Activated CD4-positive, alpha-beta T cell treated with anti-CD3 and anti-CD28 coated beads for 24 hours (primary cell): ENCODE measurements around the gene WNT11.
A peak's percentile ranks its signal among the peaks of the same experiment; 100 is the strongest.

Experiments
- DNase-seq, 2 donors: peaks; one replicate each; pipeline ENCODE4 v3.0.0-alpha.2; 2020; ENCODE audit warnings: low read depth in 2 of 2

Gene WNT11

DNA sequence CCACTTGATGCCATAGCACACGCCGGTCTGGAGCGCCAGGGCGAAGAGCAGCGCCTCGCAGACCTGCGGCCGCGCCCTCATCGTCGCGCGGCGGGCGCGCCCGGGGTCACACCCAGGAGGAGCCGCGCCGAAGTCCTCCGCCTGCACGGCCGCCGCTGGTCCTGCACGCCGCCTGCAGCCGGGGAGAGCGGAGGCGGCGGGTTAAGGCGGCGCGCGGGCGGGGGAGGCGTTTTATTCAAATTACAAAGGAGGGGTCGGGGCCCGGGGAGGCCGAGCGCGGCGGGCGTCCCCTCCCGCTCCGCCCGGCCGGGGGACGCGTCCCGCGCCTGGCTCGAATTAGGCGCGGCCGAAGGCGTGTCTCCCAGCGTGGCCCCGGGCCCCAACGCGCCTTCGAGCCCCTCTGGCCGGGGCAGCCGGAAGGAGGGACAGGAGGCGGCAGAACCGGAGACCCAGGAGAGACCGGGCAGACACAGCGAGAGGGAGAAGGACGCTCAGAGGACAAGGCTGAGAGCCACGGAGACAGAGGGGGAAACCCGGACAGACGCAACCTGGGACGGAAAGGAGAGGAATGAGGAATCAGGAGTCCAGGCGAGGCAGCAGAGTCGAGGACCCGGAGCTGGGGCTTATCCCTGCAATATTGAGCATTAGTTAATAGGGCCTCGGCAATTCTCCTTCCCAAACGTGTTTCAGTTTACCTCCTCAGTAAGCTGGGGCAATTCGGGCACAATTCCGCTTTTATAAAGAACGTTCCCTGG is at the start of gene WNT11:
Gene WNT11, minus strand, starts transcription at position 176 of the 755 bp plus-strand sequence. Its CDS starts 95 bp downstream, at position 81.
- peak in 1 of 2 donors; percentile 15 for DNase-seq

DNA sequence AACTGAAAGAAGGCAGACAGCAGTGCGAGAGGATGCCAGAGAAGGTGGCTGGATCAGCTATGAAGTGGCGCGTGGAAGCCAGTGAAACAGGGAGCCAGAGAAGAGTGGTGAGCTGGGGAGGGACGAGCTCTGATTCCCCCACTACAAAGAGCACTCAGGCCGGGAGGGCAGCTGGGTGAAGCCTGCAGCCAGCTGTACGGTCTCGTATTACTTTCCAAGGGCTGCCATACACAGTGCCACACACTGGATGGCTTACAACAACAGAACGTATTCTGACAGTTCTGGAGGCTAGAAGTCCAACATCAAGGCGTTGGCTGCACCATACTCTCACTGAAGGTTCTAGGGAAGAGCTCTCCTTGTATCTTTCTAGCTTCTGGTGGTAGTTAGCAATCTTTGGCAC is 47.1 kb upstream of the WNT11 start:
- DNase-seq: no peak

DNA sequence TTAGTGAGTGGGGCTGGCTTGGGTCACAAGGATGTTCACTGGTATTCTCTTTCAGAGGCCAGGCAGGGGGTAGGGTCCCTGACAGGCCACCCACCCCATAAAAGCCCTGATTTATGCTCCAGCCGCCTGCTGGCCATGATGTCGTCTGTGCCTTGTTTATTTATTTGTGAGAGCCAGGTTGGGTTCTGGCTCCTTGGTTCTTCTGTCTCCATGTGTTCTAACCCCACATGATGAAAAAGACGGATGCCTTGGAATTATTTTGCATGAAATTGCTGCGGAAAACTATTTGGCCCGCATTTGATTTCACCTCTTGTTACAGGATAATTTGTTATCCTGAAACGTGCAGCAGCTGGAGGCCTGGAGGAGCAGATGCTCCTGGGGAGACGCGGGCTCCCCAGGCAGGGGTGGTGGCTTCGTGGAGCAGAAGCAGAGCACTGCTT is 46.3 kb upstream of the WNT11 start:
- no peak for DNase-seq

DNA sequence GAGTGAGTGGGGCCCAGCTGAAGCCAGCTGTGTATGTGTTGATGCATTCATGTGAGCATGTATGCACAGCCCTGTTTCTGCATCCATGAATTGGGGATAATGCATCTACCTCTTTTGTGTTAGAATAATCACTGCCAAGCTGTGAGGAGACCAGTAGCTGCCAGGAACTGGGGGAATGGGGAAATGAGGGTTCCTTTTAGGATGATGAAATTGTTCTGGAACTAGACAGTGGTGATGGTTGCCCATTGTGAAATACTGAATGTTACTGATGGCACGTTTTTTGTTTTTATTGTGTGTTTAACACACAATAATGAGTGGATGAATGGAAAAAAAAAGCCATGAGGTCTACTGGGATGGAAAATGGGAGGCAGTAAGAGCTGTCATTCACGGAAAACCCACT is 45.3 kb upstream of the WNT11 start:
- DNase-seq: no peak

DNA sequence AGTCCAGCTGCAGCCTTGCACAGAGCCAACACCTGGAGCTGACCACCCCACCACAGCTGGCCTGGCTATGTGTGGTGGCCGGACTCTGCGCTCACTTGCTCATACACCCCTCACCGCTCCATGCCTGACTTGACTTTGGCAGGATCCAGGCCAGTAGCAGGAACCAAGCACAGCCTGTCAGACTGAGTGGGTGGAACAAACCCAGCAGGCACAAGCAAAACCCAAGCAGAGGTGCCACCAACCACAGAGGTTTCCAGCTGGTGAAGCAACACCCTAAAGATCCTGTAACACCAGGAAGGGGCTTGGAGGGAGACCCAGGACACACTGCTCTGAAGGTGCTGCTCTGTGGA is 44.9 kb upstream of the WNT11 start:
- DNase-seq: no peak

DNA sequence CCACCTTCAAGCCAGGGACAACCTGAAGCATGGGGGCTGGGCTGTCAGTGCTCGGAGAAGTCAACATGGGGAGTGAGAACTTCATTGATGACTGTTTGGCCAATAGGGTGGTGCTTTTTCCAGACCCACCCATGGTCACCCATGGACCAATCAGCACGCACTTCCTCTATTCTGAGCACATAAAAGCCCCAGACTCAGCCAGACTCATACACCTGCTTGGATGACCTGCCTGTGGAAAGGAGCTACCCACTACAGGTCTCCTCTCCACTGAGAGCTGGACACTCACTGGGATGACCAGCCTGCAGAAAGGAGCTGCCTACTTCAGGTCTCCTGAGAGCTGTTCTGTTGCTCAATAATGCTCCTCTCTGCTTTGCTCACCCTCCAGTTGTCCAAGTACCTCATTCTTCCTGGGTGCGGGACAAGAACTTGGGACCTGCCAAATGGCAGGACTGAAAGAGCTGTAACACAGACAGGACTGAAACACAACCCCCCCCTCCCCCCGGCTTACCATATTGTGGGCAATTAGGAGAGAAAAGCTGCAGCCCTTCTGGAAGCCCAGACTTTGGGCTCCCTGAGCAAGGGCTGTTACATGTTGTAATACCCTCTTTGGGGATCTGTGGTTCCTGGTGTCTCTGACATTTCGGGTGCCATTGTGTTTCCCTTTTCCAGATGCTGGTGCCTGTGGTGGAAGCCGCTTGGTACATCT is 44.4 kb upstream of the WNT11 start:
- DNase-seq: no peak

DNA sequence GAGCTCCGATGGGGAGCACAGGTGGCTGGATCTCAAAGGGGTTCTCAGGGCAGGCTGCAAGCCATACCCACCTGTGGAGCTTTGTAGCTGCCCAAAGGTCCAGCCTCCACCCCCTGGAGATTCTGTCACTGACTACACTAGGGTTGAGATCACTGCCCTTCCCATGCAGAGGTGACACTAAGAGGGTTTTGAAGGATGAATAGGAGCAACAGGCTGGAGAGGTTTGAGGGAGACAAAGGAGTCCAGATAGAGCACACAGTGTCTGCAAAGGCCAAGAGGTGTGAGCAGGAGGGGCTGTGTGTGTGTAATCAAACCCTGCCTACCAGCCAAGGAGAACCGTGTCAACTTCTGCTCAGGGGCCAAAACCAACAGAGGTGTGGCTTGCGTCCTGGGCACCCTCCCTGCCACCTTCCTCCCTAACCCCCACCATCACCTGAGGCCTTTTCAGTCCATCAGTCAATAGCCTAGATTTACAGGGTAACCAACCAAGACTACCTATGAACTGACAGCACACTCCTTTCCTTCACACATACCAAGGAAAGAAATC is 43.0 kb upstream of the WNT11 start:
- DNase-seq: no peak

DNA sequence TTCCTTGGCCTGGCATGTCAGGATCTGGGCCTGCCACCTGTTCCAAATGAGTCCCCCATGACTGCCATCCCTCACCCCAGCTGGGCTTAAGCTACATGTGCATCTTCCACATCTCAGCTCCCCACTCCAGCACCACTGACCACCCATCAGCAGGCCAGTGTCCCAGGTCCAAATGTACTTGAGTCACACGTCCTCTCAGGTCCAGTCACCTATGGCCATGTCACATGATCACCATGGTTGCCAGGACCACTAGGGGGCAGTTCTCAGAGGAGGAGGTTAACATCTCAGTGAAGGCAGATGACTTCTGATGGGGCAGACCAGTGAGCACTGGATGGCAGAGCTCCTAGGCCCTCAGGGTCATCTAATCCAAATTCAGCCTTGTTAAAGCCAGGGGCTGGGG is 41.9 kb upstream of the WNT11 start:
- DNase-seq: no peak

DNA sequence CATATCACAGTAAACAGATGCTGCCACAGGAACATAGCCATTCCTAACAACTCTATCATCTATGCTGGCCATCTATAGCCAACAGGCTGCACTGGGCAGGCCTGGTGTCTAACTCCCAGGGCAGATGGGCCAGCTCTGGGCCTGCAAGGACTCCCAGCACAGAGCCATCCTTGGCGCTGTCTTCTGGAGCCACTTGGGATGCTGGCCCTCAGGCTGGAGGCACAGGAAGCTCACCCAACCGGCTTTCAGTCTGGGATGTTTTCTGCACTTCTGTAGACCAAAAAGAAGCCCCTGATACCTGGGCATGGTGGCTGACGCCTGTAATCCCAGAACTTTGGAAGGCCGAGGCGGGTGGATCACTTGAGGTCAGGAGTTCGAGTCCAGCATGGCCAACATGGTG is 40.8 kb upstream of the WNT11 start:
- no peak for DNase-seq

DNA sequence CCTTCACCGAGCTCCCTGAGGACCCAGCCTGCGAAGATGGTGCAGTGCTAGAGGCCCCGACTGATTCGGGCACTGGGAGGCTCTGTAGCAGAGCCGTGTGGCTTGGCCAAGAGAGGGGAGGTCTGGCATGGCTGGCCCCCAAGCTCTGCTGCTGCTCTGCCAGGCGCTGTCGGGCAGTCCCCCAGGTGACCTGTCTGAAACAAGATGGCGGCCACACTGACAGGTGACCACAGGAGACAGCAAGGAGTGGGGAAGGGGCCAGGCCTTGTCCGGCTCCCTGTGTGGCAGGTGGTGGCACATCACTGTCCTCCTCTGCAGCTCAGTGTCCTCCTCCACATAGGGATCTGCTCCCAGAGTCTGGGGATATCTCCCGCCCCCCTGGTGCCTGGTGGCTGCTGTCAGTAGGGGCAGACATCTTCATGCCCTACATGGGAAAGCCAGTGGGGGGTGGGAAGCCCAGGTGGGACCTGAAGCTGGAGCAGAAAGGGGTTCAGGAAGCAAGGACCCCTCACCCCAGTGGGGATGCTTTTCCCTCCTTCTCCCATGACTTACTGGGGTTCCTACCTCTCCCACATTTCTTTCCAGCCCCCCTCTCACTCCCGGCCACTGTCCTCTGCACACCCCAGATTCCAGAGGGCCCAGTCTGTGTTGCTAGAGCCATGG is 40.1 kb upstream of the WNT11 start:
- DNase-seq: no peak

DNA sequence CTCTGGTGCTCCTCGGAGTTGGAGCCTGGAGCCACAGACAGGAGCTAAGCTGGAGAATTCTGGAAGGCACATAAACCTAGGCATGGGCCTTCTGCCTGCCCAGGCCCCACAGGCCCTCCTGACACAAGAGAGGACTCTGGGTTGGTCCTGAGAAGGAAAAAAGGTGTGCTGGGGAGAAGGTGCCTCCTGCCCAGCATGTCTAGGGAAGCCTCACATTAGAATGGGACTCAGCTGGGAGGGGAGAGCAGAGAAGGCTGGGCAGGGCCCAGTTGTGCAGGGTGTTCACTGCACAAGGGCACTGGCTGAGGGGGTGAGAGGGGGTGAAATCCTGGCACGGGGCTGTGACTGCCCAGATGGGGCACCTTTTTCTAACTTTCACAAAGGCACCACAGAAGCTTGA is 39.4 kb upstream of the WNT11 start:
- no peak for DNase-seq

DNA sequence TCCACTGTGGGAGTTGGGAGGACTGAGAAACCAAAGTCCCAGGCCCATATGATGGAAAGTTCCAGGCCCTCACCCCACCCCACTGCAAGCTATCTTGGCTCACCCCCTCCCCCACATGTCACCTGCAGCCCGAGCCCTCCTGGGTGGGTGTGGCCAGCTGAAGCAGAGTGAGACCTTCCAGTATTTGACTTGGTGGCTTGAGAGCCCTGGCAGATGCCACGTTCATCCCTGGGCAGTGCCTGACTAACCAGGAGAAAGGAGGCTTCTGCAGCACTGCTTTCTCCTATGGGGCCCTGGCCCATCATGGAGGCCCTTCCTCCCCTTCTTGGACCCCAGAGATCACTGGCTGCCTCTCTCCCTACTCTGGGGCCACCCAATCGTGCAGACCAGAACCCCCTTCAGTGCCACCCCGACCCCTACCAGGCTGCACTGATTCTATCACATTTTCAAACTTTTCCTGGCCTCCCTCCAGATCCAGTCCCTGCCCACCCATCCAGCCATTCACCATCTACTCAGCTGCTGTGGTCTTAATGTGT is 38.1 kb upstream of the WNT11 start:
- DNase-seq: no peak

DNA sequence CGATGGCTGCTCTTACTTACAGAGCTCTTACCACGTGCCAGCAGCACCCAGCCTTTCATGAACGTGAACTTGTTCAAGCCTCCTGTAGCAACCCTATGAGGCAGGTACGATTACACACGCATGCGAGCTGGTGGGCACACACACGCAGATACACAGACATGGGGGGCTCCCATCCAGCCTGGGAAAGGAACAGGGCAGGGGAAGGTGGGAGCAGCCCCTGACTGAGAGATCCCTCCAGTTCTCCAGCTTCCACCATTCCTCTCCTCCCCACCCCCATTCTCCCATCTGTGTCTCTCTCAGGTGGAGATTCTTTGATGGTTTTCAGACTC is 37.6 kb upstream of the WNT11 start:
- DNase-seq: no peak

DNA sequence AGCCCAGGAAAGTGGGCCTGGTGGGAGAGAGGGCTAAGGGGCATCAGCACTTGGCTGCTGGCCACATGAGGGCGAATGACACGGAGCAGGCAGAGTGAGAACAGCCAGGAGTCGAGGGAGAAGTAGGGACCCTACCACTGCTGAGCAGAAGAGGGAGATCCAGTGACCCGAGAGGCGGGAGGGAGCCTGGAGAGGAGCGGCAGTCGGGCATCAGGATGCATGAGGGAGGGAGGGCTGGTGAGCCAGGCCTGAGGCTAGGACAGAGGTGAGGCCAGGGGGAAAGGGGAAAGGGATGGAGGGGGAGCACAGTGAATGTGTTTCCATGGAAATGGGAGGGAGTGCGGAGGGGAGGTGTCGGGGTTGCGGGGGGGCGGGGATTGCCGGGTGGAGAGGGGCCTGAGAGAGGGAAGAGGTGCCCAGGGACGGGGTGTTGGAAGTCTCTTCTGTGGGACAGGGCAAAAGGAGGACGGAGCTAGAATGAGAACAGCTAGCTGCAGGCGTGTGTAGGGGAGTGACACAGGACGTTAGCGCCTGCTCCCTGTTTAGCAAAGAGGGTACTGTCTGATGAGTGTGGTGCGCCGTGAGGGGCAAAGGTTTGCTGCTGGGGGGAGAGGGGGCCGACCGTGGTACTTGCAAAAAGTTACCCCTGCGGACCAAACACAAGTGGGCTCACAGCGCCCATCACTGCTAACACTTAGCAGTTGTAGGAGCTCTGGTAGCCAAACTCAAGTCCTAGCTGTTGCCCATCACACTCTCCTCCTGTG is 37.1 kb upstream of the WNT11 start:
- DNase-seq: no peak

DNA sequence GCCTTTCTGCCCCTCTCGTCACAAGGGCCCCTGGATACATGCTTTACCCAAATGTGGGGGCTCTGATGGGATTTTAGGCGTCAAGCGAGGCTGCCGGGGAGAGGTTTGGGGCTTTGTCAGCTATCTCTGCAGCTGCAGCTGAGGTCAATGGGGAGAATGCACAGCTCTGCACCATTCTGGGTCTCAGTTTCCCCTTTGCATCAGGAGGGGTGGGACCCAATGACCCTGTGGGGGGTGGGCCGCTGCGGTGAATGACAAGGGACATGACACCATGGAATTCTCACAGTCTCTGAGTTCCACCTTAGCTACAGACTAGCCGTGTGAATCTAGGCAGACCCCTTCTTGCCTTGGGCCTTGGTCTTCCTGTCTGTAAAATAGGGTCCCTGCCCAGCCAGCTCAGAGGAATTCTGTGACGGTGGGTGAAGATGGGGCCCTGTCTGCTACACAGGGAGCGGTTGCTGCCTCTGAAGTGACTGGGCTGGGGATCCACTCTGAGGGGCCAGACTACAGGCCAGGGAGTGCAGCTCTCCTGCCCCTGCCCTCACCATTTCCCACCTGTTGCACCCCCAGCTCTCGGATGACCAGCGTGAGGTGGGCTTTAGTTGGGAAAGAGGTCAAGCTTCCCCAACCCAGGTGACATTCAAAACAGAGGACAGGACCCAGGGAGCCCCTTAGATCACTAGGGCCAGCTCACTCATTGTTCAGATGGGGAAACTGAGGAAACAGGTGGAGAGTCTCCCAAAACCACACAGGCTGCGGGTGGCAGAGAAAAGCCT is 35.9 kb upstream of the WNT11 start:
- DNase-seq: no peak

DNA sequence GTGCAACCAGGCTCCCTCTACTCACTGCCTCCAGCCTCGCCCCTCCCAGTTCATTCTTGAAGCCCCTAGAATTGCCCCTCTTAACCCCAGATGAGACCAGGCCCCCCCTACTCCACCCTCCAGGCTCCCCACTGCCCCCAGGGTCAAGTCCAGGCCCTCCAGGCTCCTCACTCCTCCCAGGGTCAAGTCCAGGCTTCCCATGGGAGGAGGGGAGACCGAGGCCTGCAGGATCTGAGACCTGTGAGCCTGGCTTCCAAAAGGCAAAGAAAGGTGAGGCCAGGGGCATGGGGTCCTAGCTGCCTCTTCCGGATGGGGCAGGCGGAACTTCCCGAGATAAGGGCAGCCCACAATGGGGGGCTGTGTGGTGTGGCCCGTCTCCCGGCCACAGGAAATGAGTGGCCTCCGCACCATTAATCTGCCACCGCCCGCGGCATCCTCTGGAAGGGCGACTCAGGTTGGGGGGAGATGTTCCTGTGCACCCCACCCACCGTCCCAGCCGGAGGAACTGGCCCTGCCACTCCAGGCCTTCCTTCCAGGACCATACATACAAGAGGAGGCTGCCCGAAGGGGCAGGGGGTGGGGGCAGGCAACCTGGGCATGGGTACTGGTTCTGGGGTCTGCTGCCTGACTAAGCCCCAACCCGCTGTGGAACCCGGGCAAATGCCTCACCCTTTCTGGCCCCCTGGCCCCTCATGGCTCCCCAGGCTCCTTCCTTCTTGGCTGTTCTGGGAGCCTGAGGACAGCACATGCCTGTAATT is 35.1 kb upstream of the WNT11 start:
- no peak for DNase-seq

DNA sequence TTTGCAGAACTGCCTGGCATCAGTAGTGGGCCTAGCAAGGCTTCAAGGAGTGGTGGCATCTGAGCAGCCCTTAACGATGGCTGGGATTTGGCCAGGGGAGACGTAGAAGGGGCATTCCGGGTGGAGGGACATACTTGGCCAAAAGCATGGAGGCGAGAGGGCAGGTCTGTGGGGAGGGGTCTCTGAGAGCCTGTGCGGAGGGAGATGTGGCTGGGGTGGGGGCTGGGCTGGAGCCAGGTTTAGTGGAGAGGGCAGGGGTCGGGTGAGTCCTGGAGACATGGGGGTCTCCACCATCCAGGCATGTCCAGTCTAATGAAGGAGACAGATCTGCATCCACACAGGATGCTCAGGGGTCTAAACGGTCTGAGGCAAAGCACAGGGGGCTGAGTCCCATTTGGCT is 34.4 kb upstream of the WNT11 start:
- no peak for DNase-seq

DNA sequence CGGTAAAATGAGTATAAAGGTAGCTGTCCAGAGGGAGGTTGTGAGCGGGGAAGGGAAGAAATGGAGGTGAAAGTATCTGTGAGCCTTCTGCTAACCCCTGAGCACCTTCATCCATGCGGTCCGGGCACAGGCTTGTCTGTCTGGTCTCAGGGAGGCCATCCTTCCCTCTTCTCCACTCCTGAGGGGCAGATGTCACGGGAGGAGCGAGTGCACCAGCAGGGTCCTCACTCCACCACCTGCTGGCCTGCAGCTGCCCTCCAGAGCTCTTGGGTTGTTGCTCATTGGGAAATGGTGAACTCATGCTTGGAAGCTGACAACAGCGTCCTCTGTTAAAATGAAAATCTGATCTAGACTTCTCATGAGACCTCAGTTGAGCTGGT is 33.8 kb upstream of the WNT11 start:
- no peak for DNase-seq

DNA sequence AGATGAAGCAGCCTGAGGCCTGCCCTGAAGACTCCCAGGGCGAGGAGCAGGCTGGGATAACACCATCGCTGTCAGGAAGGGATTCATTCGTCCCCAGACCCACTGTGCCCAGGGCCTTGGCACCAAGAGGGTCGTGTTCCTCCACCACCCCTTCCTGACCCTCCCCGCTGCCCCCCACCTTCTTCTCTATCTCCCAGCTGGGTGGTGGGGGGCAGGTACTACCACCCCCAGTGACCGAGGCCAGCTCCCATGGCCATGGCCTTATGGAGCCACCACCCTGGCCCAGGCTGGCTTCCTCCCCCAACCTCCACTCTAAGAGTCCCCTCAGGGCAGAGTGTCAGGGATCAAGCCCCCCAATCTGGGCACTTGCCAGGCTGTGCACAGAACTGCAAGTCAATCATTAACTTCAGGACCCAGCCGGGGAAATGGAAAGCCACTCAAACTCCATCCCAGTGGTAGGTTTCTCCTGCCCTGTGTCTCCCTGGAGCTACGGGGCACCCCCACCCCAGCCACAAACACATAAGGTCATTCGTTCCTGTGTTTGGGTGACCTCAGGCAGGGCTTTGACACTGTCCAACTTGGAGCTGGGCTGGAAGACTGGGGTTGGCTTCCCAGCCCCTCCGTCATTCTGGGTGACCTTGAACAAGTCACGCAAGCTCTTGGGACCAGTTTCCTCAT is 33.3 kb upstream of the WNT11 start:
- DNase-seq: no peak

DNA sequence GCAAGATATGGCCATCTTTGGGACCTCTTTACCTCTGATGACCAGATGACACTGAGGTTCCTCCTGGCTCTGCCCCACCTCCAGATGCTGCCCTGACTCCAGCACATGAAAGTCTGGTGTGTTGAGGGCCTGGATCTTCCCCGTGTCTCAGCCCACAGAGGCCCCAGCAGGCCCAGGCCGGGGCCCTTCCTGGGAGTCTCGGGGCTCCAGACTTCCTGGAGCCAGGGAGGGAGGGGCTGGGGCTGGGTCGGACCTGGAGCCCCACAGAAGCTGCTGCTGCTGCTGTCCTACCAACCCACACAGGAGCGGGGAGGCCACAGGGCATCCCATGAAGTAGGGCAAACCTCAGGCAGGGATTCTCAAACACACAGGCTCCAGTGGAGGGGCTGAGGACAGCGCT is 32.2 kb upstream of the WNT11 start:
- no peak for DNase-seq
